Measurements from ENCODE around the gene BTBD10. TPM values are rescaled to one million over a fixed set of nuclear protein-coding genes. Genes with fewer than 3 reads are reported as not detected.

Gene BTBD10
- total RNA-seq, 1 donor from 2014 or later = 42.6 TPM

DNA sequence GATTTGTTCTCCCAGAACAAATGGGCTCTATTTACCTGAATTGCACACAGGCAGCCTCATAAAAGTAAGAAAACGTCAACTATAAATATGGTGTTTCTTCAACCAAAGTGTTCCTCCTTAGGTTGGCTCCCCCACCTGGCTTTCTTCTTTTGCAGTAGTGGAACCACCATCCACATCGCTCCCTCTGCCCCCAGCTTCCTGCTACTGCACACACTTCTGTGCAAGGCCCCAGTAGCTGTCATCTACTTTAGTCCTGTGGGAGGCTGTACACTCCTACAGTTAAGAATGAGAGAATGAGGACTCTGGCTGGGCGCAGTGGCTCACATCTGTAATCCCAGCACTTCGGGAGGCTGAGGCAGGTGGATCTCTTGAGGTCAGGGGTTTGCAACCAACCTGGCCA is 95.9 kb downstream of the BTBD10 start:
- H3K27ac Mint-ChIP-seq (ENCODE audit: unreplicated experiment) = no peak overlapping the region
- no peaks in the 10 kb centered on the region for H3K4me1 Mint-ChIP-seq (ENCODE audit: low read depth, unreplicated experiment)
- H3K9me3 Mint-ChIP-seq (ENCODE audit: unreplicated experiment) = no peaks in the 10 kb centered on the region
- peaks cover 2% of the 10 kb centered on the region for H3K27me3 Mint-ChIP-seq (ENCODE audit: unreplicated experiment)
- DNase-seq = no peak
- H3K36me3 Mint-ChIP-seq (ENCODE audit: unreplicated experiment) = no peaks in the 10 kb centered on the region
- TF ChIP-seq, protein P1, sequence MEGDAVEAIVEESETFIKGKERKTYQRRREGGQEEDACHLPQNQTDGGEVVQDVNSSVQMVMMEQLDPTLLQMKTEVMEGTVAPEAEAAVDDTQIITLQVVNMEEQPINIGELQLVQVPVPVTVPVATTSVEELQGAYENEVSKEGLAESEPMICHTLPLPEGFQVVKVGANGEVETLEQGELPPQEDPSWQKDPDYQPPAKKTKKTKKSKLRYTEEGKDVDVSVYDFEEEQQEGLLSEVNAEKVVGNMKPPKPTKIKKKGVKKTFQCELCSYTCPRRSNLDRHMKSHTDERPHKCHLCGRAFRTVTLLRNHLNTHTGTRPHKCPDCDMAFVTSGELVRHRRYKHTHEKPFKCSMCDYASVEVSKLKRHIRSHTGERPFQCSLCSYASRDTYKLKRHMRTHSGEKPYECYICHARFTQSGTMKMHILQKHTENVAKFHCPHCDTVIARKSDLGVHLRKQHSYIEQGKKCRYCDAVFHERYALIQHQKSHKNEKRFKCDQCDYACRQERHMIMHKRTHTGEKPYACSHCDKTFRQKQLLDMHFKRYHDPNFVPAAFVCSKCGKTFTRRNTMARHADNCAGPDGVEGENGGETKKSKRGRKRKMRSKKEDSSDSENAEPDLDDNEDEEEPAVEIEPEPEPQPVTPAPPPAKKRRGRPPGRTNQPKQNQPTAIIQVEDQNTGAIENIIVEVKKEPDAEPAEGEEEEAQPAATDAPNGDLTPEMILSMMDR (IDR thresholded peaks at IDR 0.05; ENCODE audit: partially characterized antibody, unreplicated experiment) = no peak
- no peak overlapping the region for H3K4me3 Mint-ChIP-seq (ENCODE audit: unreplicated experiment)

DNA sequence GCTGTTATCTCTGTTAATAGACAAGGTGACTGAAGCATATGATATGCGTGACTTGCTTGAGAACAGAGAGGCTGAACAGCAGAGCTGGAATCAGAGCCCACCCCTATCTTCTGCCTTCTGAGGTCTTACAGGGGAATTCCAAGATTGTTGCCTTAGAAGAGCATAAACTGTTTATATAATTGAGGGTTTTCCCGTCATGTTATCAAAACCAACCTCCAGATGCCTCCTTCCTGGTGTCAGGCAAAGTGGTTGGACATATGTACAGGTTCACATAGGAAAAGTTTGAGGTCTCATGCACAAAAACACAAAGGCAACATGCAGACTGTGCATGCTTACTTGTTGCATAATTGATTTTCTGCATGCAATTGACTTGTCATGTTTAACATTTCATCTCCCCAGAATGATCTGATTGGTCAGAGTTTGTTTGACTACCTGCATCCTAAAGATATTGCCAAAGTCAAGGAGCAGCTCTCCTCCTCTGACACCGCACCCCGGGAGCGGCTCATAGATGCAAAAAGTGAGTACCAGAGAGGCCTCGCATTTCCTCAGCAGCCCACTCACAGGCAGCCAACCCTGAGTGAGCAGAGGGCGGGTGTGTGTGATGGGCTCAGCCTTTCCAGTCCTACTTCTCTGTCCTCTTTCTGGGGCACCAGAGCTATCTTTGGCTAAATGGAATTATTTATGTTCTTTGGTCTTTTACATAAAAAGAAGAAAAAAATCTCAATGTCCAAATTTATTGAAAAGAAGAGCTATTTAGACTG is 96.6 kb downstream of the BTBD10 start:
- Mint-ChIP-seq H3K4me3 (ENCODE audit: unreplicated experiment) (no peak overlapping the region), H3K4me1 (ENCODE audit: low read depth, unreplicated experiment) (no peaks in the 10 kb centered on the region), H3K9me3 (ENCODE audit: unreplicated experiment) (no peaks in the 10 kb centered on the region), H3K36me3 (ENCODE audit: unreplicated experiment) (no peaks in the 10 kb centered on the region), H3K27ac (ENCODE audit: unreplicated experiment) (no peak overlapping the region), H3K27me3 (ENCODE audit: unreplicated experiment) (peaks cover 2% of the 10 kb centered on the region)
- DNase-seq = no peak
- TF ChIP-seq, protein P1 (IDR thresholded peaks at IDR 0.05; ENCODE audit: partially characterized antibody, unreplicated experiment) = no peak

DNA sequence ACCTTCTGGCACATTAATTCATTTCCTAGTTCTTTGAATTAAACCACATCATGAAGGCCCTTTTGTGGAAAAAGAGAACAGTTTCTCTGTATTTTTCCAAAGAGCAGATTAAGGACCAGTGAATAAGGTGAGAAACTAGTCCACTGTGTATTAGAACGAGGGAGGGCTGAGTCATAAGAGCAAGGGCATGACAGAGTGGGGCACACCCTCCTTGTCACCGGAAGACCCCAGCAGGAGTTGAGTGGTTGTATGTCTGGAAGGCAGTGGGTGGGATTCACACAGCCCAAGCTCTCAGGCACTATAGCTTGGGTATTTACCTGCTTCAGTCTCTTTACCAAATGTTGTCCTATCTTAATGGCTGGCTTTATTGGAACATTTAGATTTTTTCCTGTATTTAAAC is 98.6 kb downstream of the BTBD10 start:
- no peak for DNase-seq

DNA sequence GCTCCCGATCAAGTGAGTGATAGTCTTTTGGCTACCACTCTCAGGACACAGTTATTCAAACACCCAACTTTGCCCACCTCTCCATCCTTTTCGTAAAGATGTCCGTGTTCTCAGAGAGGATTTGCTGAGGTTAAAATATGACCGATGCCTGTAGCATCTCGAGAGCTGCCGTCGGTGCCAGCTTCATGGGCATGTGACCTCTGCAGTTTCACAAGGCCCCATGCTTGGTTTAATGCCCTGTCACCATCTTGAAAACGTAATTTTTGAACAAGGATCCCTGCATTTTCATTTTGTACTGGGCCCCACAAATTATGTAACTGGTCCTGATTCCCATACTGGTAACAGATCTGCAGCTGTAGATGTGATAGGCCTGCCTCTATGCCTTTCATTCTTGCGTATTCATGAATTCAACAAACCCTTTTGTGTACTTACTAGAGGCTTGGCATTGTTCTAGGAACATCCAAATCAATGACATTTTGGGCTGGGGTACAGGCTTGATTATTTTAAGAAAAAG is 100.4 kb downstream of the BTBD10 start:
- Mint-ChIP-seq H3K9me3 (ENCODE audit: unreplicated experiment) (no peaks in the 10 kb centered on the region), H3K4me1 (ENCODE audit: low read depth, unreplicated experiment) (no peaks in the 10 kb centered on the region), H3K27ac (ENCODE audit: unreplicated experiment) (no peak overlapping the region), H3K36me3 (ENCODE audit: unreplicated experiment) (no peaks in the 10 kb centered on the region), H3K4me3 (ENCODE audit: unreplicated experiment) (no peak overlapping the region), H3K27me3 (ENCODE audit: unreplicated experiment) (no peaks in the 10 kb centered on the region)
- TF ChIP-seq, protein P1 (IDR thresholded peaks at IDR 0.05; ENCODE audit: partially characterized antibody, unreplicated experiment) = no peak
- DNase-seq = no peak

More for the DNA sequence above, 98.6 kb downstream of the BTBD10 start:
- Mint-ChIP-seq H3K27ac (ENCODE audit: unreplicated experiment) (no peak overlapping the region), H3K4me3 (ENCODE audit: unreplicated experiment) (no peak overlapping the region), H3K9me3 (ENCODE audit: unreplicated experiment) (no peaks in the 10 kb centered on the region), H3K4me1 (ENCODE audit: low read depth, unreplicated experiment) (no peaks in the 10 kb centered on the region), H3K36me3 (ENCODE audit: unreplicated experiment) (no peaks in the 10 kb centered on the region), H3K27me3 (ENCODE audit: unreplicated experiment) (peaks cover 2% of the 10 kb centered on the region)
- TF ChIP-seq, protein P1 (IDR thresholded peaks at IDR 0.05; ENCODE audit: partially characterized antibody, unreplicated experiment) = no peak

DNA sequence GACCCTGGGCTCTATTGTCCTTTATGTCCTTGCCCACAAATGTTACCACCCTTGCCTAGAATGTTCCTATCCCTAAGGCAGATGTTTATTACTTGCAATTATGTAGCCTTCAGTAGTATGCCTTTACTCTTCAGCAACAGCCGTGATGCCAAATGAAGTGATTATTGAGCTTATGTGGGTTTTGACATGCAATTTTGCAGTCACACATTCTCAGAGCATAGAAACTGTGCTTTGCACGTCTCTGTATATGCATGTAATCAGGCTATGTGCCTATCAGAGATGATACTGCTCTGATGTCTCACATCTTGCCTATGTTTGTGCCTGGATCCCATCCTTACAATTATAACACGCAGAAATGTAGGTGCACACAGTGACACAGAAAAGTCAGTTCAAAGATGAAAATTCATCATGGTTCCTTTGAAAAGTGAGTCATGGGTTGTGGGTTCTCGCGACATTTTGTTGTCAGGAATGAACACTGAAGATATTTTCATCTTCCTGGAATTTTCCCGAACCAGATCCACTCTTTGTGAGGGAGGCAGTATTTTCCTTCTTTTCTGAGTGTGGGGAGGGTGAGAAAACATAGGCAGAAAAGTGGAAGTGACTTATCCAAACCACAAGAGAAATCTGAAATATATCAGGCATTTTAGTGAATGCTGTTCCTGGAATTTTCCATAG is 104.3 kb downstream of the BTBD10 start:
- no peaks in the 10 kb centered on the region for H3K9me3 Mint-ChIP-seq (ENCODE audit: unreplicated experiment)
- H3K27ac Mint-ChIP-seq (ENCODE audit: unreplicated experiment) = no peak overlapping the region
- no peaks in the 10 kb centered on the region for H3K36me3 Mint-ChIP-seq (ENCODE audit: unreplicated experiment)
- DNase-seq = no peak
- no peaks in the 10 kb centered on the region for H3K4me1 Mint-ChIP-seq (ENCODE audit: low read depth, unreplicated experiment)
- TF ChIP-seq, protein P1 (IDR thresholded peaks at IDR 0.05; ENCODE audit: partially characterized antibody, unreplicated experiment) = no peak
- no peaks in the 10 kb centered on the region for H3K27me3 Mint-ChIP-seq (ENCODE audit: unreplicated experiment)
- H3K4me3 Mint-ChIP-seq (ENCODE audit: unreplicated experiment) = no peak overlapping the region
